H1 (cell line): ENCODE measurements around the gene IGFBP6. TPM values are rescaled to one million over a fixed set of nuclear protein-coding genes. Genes with fewer than 3 reads are reported as not detected.

Experiments used
- CTCF ChIA-PET: fragments of 300-600 bp; sonication (Branson Sonifier 250); formaldehyde crosslinking; loops from one replicate; lab custom pipeline; 2021; ENCODE audit not compliant: partially characterized antibody; lab: Charles Lee
- POLR2A ChIA-PET: fragments of 300-600 bp; sonication (Branson Sonifier 250); formaldehyde crosslinking; loops from one replicate; lab custom pipeline; 2021; ENCODE audit warnings: inconsistent platforms; ENCODE audit not compliant: partially characterized antibody; lab: Charles Lee
- DNase-seq, 2 experiments: peaks; one replicate each; pipeline versions ENCODE4 v3.0.0 to v3.0.0-alpha.2; 2010 to 2022; ENCODE audit warnings: low spot score in 2 of 2, low read depth in 1 of 2, mixed read lengths in 1 of 2
- FAIRE-seq: peaks from 2 replicates; lab custom pipeline; 2011; peaks lifted over from hg19 to GRCh38; lab: Jason Lieb, UNC
- H2AFZ ChIP-seq: 2 replicates; pipeline ENCODE4 v1.8.1; 2012; ENCODE audit warnings: low read length, inconsistent platforms
- H2AK5ac ChIP-seq: 2 replicates; pipeline ENCODE4 v1.6.1; 2013; ENCODE audit warnings: low read depth, low read length
- H2BK120ac ChIP-seq: replicated peaks from 2 replicates; pipeline ENCODE3; 2013; ENCODE audit warnings: low read depth, low read length, inconsistent platforms
- H2BK12ac ChIP-seq: 2 replicates; pipeline ENCODE4 v1.6.1; 2013; ENCODE audit warnings: low read depth, low read length
- H2BK15ac ChIP-seq: 2 replicates; pipeline ENCODE4 v1.6.1; 2013; ENCODE audit warnings: low read length
- H2BK20ac ChIP-seq: 2 replicates; pipeline ENCODE4 v1.6.1; 2013; ENCODE audit warnings: low read length
- H2BK5ac ChIP-seq: 2 replicates; pipeline ENCODE4 v1.6.1; 2013; ENCODE audit warnings: low read depth, low read length
- H3K14ac ChIP-seq: 2 replicates; pipeline ENCODE4 v1.6.1; 2013; ENCODE audit warnings: inconsistent platforms; ENCODE audit not compliant: insufficient read length
- H3K18ac ChIP-seq: 2 replicates; pipeline ENCODE4 v1.6.1; 2013; ENCODE audit warnings: low read length; ENCODE audit errors: extremely low read depth
- H3K23ac ChIP-seq: 2 replicates; pipeline ENCODE4 v1.6.1; 2013; ENCODE audit warnings: inconsistent platforms; ENCODE audit not compliant: insufficient read length
- H3K23me2 ChIP-seq: 2 replicates; pipeline ENCODE4 v1.6.1; 2013; ENCODE audit warnings: low read depth, low read length
- H3K27ac ChIP-seq: 2 replicates; pipeline ENCODE4 v1.6.1; 2011; ENCODE audit warnings: low read depth, low read length, inconsistent platforms
- H3K27me3 ChIP-seq, 4 experiments: replicated peaks in 1 of 4; 1 replicate in 1 of 4; 2 replicates in 3 of 4; pipeline versions ENCODE4 v1.6.1 to v1.8.1; 2011 to 2013; ENCODE audit warnings: low read length in 3 of 4, mild to moderate bottlenecking in 3 of 4, inconsistent platforms in 2 of 4, mixed read lengths in 2 of 4, moderate library complexity in 1 of 4; ENCODE audit not compliant: control insufficient read depth in 3 of 4, insufficient read depth in 3 of 4; ENCODE audit errors: extremely low read depth in 1 of 4
- H3K36me3 ChIP-seq, 4 experiments: 2 replicates each; pipeline versions ENCODE4 v1.6.1 to v1.8.1; 2011 to 2013; ENCODE audit warnings: mild to moderate bottlenecking in 4 of 4, low read length in 3 of 4, moderate library complexity in 2 of 4, control low read depth in 1 of 4, inconsistent platforms in 1 of 4; ENCODE audit not compliant: insufficient read depth in 4 of 4, control insufficient read depth in 2 of 4
- H3K4ac ChIP-seq: replicated peaks from 2 replicates; pipeline ENCODE3; 2013; ENCODE audit warnings: low read length, low read depth, mixed read lengths, inconsistent platforms; ENCODE audit not compliant: insufficient read length
- H3K4me1 ChIP-seq, 4 experiments: replicated peaks in 1 of 4; 1 replicate in 1 of 4; 2 replicates in 3 of 4; pipeline versions ENCODE4 v1.6.1 to v1.8.1; 2011 to 2013; ENCODE audit warnings: low read length in 3 of 4, inconsistent platforms in 2 of 4, mixed read lengths in 1 of 4; ENCODE audit not compliant: insufficient read depth in 4 of 4, control insufficient read depth in 3 of 4
- H3K4me2 ChIP-seq, 2 experiments: 2 replicates each; pipeline versions ENCODE4 v1.6.1 to v1.8.1; 2011 to 2013; ENCODE audit warnings: low read depth in 2 of 2, low read length in 2 of 2, control low read depth in 1 of 2, inconsistent platforms in 1 of 2, mild to moderate bottlenecking in 1 of 2; ENCODE audit not compliant: insufficient read depth in 1 of 2
- H3K4me3 ChIP-seq, 4 experiments: fragments of 200-600, 300-600 bp in 1 of 4; sonication (generic), shearing (Covaris generic), sonication (Bioruptor Twin) in 1 of 4; 2 replicates each; pipeline versions ENCODE4 v1.5.1 to v1.8.1; 2011 to 2016; ENCODE audit warnings: low read length in 4 of 4, low read depth in 3 of 4, control low read depth in 2 of 4, inconsistent platforms in 2 of 4, mild to moderate bottlenecking in 2 of 4, mixed read lengths in 1 of 4, moderate library complexity in 1 of 4; ENCODE audit not compliant: insufficient read depth in 2 of 4; ENCODE audit errors: extremely low read depth in 1 of 4
- H3K56ac ChIP-seq: replicated peaks from 2 replicates; pipeline ENCODE3; 2013; ENCODE audit warnings: low read depth, mild to moderate bottlenecking, mixed read lengths, low read length, inconsistent platforms; ENCODE audit not compliant: insufficient read length
- H3K79me1 ChIP-seq: 2 replicates; pipeline ENCODE4 v1.6.1; 2013; ENCODE audit warnings: low read depth, low read length, control low read depth
- H3K79me2 ChIP-seq, 2 experiments: 2 replicates each; pipeline versions ENCODE4 v1.6.1 to v1.8.1; 2012 to 2013; ENCODE audit warnings: low read length in 2 of 2, mild to moderate bottlenecking in 2 of 2, inconsistent platforms in 1 of 2; ENCODE audit not compliant: insufficient read depth in 2 of 2, control insufficient read depth in 1 of 2
- H3K9ac ChIP-seq, 4 experiments: replicated peaks in 1 of 4; 1 replicate in 1 of 4; 2 replicates in 3 of 4; pipeline versions ENCODE4 v1.6.1 to v1.8.1; 2011 to 2013; ENCODE audit warnings: low read depth in 3 of 4, low read length in 3 of 4, control low read depth in 2 of 4, mild to moderate bottlenecking in 2 of 4, moderate library complexity in 2 of 4, inconsistent platforms in 1 of 4; ENCODE audit errors: extremely low read depth in 1 of 4
- H3K9me3 ChIP-seq, 2 experiments: 2 replicates each; pipeline versions ENCODE4 v1.6.1 to v1.8.1; 2012 to 2013; ENCODE audit warnings: mild to moderate bottlenecking in 2 of 2, moderate library complexity in 2 of 2, control low read depth in 1 of 2, inconsistent platforms in 1 of 2, low read depth in 1 of 2, low read length in 1 of 2, mixed read lengths in 1 of 2; ENCODE audit not compliant: insufficient read depth in 2 of 2
- H4K20me1 ChIP-seq, 2 experiments: replicated peaks in 1 of 2; 2 replicates each; pipeline versions ENCODE3 to v1.8.1; 2011 to 2013; ENCODE audit warnings: inconsistent platforms in 2 of 2, low read length in 2 of 2, mild to moderate bottlenecking in 1 of 2; ENCODE audit not compliant: insufficient read depth in 2 of 2, control insufficient read depth in 1 of 2
- H4K5ac ChIP-seq: 2 replicates; pipeline ENCODE4 v1.6.1; 2013; ENCODE audit warnings: low read length, low read depth, mixed read lengths, inconsistent platforms; ENCODE audit not compliant: insufficient read length
- H4K8ac ChIP-seq: 2 replicates; pipeline ENCODE4 v1.8.0; 2013; ENCODE audit warnings: mild to moderate bottlenecking, moderate library complexity, low read length, inconsistent platforms; ENCODE audit not compliant: insufficient read depth; ENCODE audit errors: extremely low read depth
- H4K91ac ChIP-seq: replicated peaks from 2 replicates; pipeline ENCODE3; 2013; ENCODE audit warnings: low read length, mixed read lengths, inconsistent platforms; ENCODE audit not compliant: insufficient read length
- BCL11A ChIP-seq, 2 experiments: IDR thresholded peaks; one replicate each; pipeline ENCODE4 v1.6.1; 2011; ENCODE audit warnings: low read depth in 2 of 2, low read length in 2 of 2, mild to moderate bottlenecking in 2 of 2
- CEBPB ChIP-seq: IDR thresholded peaks from 2 replicates; pipeline ENCODE4 v1.6.1; 2012; ENCODE audit warnings: low read depth, low read length
- CHD1 ChIP-seq: IDR thresholded peaks from 2 replicates; pipeline ENCODE4 v1.6.1; 2012; ENCODE audit warnings: low read depth, low read length, improper control_type of control experiment
- EGR1 ChIP-seq: IDR thresholded peaks from 2 replicates; pipeline ENCODE4 v1.6.1; 2011; ENCODE audit warnings: low read depth, low read length, borderline replicate concordance
- EP300 ChIP-seq, 2 experiments: IDR thresholded peaks; 1 replicate in 1 of 2; 2 replicates in 1 of 2; pipeline ENCODE4 v1.6.1; 2011 to 2012; ENCODE audit warnings: low read depth in 2 of 2, low read length in 2 of 2, mild to moderate bottlenecking in 2 of 2, borderline replicate concordance in 1 of 2, inconsistent platforms in 1 of 2, moderate library complexity in 1 of 2
- EZH2 ChIP-seq: fragments of 200-600 bp; sonication (generic); IDR thresholded peaks from 2 replicates; pipeline ENCODE4 v1.7.1; 2012; ENCODE audit warnings: low read depth, mild to moderate bottlenecking, moderate library complexity, low read length, inconsistent platforms; ENCODE audit not compliant: severe bottlenecking
- NRF1 ChIP-seq: IDR thresholded peaks from 2 replicates; pipeline ENCODE4 v1.6.1; 2011; ENCODE audit warnings: mild to moderate bottlenecking, low read depth, low read length, improper control_type of control experiment
- RAD21 ChIP-seq, 2 experiments: IDR thresholded peaks in 1 of 2; conservative IDR thresholded peaks in 1 of 2; 2 replicates each; pipeline ENCODE4 v1.6.1; 2011; ENCODE audit warnings: low read depth in 2 of 2, low read length in 2 of 2, improper control_type of control experiment in 1 of 2, inconsistent platforms in 1 of 2, mild to moderate bottlenecking in 1 of 2, moderate library complexity in 1 of 2
- RBBP5 ChIP-seq: IDR thresholded peaks from 2 replicates; pipeline ENCODE4 v1.7.1; 2012; ENCODE audit warnings: low read depth, mild to moderate bottlenecking, inconsistent platforms, low read length, moderate library complexity, borderline replicate concordance
- RXRA ChIP-seq: IDR thresholded peaks from 2 replicates; pipeline ENCODE4 v1.6.1; 2011; ENCODE audit warnings: low read depth, mild to moderate bottlenecking, low read length, moderate library complexity; ENCODE audit not compliant: insufficient read depth
- SIRT6 ChIP-seq: IDR thresholded peaks from one replicate; pipeline ENCODE4 v1.7.1; 2012; ENCODE audit warnings: low read length, inconsistent platforms
- SP4 ChIP-seq: IDR thresholded peaks from 2 replicates; pipeline ENCODE4 v1.6.1; 2012; ENCODE audit warnings: low read length, inconsistent platforms
- SUZ12 ChIP-seq: fragments of 200-600 bp; sonication (generic); IDR thresholded peaks from 2 replicates; pipeline ENCODE4 v1.6.1; 2012; ENCODE audit warnings: mild to moderate bottlenecking, inconsistent platforms, low read length, moderate library complexity, mixed read lengths
- TAF7 ChIP-seq: optimal IDR thresholded peaks from 2 replicates; pipeline ENCODE3; 2011; ENCODE audit warnings: low read depth, mild to moderate bottlenecking, inconsistent platforms, low read length, moderate library complexity, borderline replicate concordance
- WGBS, 2 experiments: shearing (Covaris generic) in 1 of 2; methylation state at CpG; one replicate each; pipeline versions ENCODE4 v1.1.6 to v1.1.7; 2013 to 2015; ENCODE audit warnings: low lambda C conversion rate in 2 of 2, mixed read lengths in 2 of 2, inconsistent platforms in 1 of 2, low coverage in 1 of 2, missing lambda C conversion rate in 1 of 2; ENCODE audit not compliant: insufficient replicate concordance in 2 of 2, insufficient coverage in 1 of 2, insufficient read length in 1 of 2; ENCODE audit errors: extremely low coverage in 1 of 2, missing lambda C conversion rate in 1 of 2; 5-methylcytosine and 5-hydroxymethylcytosine counted together
- polyA plus RNA-seq, 7 experiments: library from polyadenylated mRNA; depleted of rRNA in 3 of 7; stranded (reverse) in 5 of 7; unstranded in 2 of 7; fragments of >200 nt in 5 of 7; fragments of 200-250 nt in 2 of 7; gene quantifications; 1 replicate in 5 of 7; 2 replicates in 1 of 7; 4 replicates in 1 of 7; pipeline versions ENCODE4 v1.2.1 to v1.2.3, GENCODE V29; 2011 to 2013; ENCODE audit warnings: missing spikeins in 2 of 7, mixed read lengths in 2 of 7
- total RNA-seq: library from RNA; stranded (reverse); fragmentation: NEBNext Ultra II Directional; extraction: Animal tissue kit (Norgen Biotek cat#: 25700); gene quantifications from 2 replicates; pipeline ENCODE4 v1.2.1, GENCODE V29; 2021

Gene IGFBP6
- total and polyA plus RNA-seq, 2 of the 8 experiments (the other 6 are each of a cell fraction or from before 2014, with no cell fraction given), result 13.7 to 14.7 TPM

DNA sequence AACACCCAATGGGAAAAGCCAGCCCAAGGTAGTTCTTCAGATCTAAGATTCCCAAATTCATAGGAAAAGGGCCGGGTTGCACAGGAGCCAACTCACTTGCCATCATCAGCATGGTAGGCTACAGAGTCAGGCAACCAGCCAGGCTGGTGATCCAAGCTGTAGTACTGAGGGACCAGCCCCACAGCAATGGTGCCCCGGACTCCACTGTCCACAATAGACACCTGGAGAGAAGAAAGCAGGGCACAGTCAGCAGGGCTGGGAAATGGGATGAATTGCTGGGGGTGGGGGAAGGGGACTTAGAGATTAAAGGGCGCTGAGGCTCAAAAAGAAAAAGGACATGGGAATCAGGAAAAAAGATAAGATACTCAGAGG lies 22.5 kb upstream of the IGFBP6 start:
- H3K27me3 ChIP-seq, result peaks cover 0 to 2% (median 0%) of the 10 kb centered on the region in 4 experiments; a peak in 1 of 7 replicates
- DNase-seq, result no peak
- peaks cover 0 to 4% (median 2%) of the 10 kb centered on the region in 4 experiments; a peak in 2 of 8 replicates for H3K36me3 ChIP-seq
- H3K56ac ChIP-seq, result no peak overlapping the region
- no peak overlapping the region for H3K4me3 ChIP-seq
- no peak overlapping the region for H2BK5ac ChIP-seq
- H4K91ac ChIP-seq, result no peak overlapping the region
- no peak overlapping the region for H2AK5ac ChIP-seq
- H3K79me1 ChIP-seq, result no peaks in the 10 kb centered on the region
- no peak overlapping the region for H2BK12ac ChIP-seq
- no peak overlapping the region for H4K5ac ChIP-seq
- no peaks in the 10 kb centered on the region for H3K79me2 ChIP-seq
- H2AFZ ChIP-seq, result no peak overlapping the region
- H3K4me2 ChIP-seq, result no peak overlapping the region
- H4K8ac ChIP-seq, result no peak overlapping the region
- no peak overlapping the region for H3K4ac ChIP-seq
- no peak overlapping the region for H3K9ac ChIP-seq
- ChIA-PET POLR2A (interaction anchor here (2.7 kb wide), 1 partner anchor 21 kb away, joined by 7 read pairs; no protein-coding TSS in a partner anchor), CTCF (interaction anchor here (1.6 to 22.4 kb wide), 3 partner anchors 9 to 122 kb away, joined by 9 to 531 read pairs (median 240); partner anchors contain the start of genes IGFBP6 and SOAT2)
- H3K14ac ChIP-seq, result no peak overlapping the region
- H3K23ac ChIP-seq, result no peak overlapping the region
- FAIRE-seq, result no peak
- H3K9me3 ChIP-seq, result no peaks in the 10 kb centered on the region
- H3K27ac ChIP-seq, result no peak overlapping the region
- 74% methylated on average over 3 of the region's 3 CpGs; no CpG with 5 or more reads in 1 of the 2 experiments for WGBS, 2 experiments
- H2BK15ac ChIP-seq, result no peak overlapping the region
- H3K4me1 ChIP-seq, result peaks cover 2 to 12% (median 3%) of the 10 kb centered on the region in 4 experiments; a peak in 5 of 7 replicates
- peaks cover 2 to 4% of the 10 kb centered on the region in 2 experiments for H4K20me1 ChIP-seq
- H3K18ac ChIP-seq, result no peak overlapping the region
- no peak overlapping the region for H2BK120ac ChIP-seq
- H3K23me2 ChIP-seq, result peaks cover 10% of the 10 kb centered on the region; the same call in 1 of the 2 replicates
- no peak overlapping the region for H2BK20ac ChIP-seq
- no peak for TF ChIP-seq RAD21 (IDR thresholded peaks at IDR 0.05 in 1 of 2, conservative IDR thresholded peaks at IDR 0.05 in 1 of 2; ENCODE audit: low read depth in 2 of 2, low read length in 2 of 2)
- TF ChIP-seq CEBPB, result no peak
- TF ChIP-seq EP300 (IDR thresholded peaks at IDR 0.05; ENCODE audit: borderline replicate concordance in 1 of 2, low read depth in 2 of 2, low read length in 2 of 2), result no peak
- no peak for TF ChIP-seq EGR1
- TF ChIP-seq SUZ12, result no peak
- no peak for TF ChIP-seq RXRA
- TF ChIP-seq EZH2, result no peak
- TF ChIP-seq TAF7, result no peak
- no peak for TF ChIP-seq RBBP5
- no peak for TF ChIP-seq SP4
- TF ChIP-seq NRF1, result no peak
- no peak for TF ChIP-seq BCL11A (IDR thresholded peaks at IDR 0.05; ENCODE audit: low read depth in 2 of 2, low read length in 2 of 2)
- TF ChIP-seq CHD1, result no peak
- no peak for TF ChIP-seq SIRT6
